HG02571 (cell line): ENCODE results near the gene OGFRL1.
"Not testable (repeated sequence)": the region's sequence is repeated elsewhere in the genome, so short reads cannot be mapped to it uniquely, and the experiment has no call there.

Source experiments
- ATAC-seq: cut with Tn5 transposase; IDR thresholded peaks from one replicate; pipeline ENCODE4 v1.9.1; 2021; ENCODE audit warnings: mild to moderate bottlenecking, moderate library complexity; ENCODE audit not compliant: unreplicated experiment

The OGFRL1 gene

DNA sequence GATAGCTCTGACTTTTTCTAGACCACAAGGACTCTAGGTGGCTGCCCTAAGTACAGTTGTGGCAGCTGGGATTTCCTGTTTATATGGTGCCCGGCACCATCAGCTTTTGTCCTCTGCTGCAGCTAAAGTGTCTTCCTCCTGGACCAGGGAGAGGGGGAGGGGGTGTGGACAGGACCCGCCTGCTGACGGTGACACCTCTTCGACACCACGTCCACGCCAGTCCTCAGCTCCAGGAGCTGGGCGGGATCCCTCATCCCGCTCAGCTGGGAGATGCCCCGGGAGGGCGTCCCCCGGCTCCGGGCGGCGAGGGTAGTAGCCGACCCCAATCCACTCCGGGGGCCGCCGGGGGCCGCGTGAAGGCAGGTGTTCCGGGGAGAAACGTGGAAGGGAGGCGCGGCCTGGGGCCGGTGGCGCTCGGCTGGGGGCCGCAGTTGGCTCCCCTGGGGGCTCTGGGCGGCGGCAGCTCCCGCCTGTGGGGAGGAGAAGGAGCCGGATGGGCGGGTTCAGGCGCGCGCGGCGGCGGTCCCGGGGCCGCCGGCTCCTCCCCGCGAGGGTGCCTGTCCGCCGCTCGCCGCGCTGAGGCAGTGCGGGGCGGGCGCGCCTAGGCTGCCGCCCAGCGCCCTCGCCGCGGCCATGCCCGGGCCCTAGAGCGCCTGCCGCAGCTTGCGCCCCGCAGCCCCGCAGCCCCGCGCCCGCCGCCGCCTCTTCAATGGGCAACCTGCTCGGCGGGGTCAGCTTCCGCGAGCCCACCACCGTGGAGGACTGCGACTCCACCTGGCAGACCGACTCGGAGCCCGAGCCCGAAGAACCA, at the start of gene OGFRL1:
TSS of gene OGFRL1 (plus strand) at position 584 of the 811 bp plus-strand sequence. CDS start at position 710, 126 bp downstream.
- peak; percentile 85 for ATAC-seq

- no peak for ATAC-seq
Observed at GRCh38 chr6:71239694-71240093, 48.9 kb upstream of the OGFRL1 start.

- ATAC-seq: no peak
Observed at GRCh38 chr6:71245265-71246049, 43.2 kb upstream of the OGFRL1 start.

- ATAC-seq: no peak
Observed at GRCh38 chr6:71246596-71246995, 42.0 kb upstream of the OGFRL1 start.

DNA sequence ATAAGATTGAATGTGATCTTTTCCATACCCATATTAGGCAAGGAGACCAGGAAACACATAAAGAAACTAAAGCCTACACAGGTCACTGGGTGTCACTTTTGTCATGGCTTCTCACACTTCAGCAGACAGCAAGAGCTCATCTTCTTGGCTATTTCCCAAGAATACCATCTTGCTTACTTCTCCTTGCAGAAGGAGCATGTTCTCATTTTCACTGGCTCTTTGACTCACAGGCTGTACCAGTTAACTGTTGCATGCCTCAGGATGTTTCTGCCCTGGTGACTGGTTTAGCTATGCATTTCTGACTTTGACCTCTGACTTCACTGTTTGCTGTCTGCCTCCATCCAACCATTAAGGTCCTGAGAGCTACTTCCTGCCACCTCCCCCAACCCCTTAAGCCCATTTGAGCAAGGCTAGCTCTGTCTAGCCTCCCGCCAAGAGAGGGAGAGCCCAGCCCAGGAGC, 40.3 kb upstream of the OGFRL1 start:
- no peak for ATAC-seq

DNA sequence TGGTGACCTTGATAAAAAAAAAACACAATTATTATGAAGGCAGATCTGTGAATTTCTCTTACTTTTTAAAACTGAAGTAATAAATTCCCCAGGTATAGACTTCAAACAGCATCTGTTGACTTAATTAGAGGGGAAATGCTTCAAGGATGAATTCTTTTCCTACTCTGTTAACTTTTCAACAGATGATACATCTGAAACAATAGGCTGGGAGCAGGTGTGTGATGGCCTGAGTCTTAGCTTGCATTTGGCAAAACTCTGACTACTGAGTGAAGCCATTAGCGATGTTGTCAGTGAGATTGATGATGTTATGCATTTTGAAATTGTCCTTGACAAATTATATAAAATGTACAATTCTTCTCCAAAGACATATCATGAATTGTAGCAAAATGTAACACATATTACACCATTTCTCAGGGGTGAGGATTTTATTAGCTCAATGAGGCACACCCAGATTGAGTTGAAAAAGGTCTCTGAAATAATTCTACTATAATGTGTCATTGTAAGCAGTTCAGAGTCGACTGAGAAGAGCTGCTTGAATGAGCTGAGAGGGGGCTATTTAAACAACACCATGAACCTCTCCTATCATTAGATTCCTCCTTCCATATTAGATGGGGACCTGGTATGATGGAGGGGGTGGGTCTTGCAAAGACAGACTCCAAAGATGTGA, 39.6 kb upstream of the OGFRL1 start:
- no peak for ATAC-seq

DNA sequence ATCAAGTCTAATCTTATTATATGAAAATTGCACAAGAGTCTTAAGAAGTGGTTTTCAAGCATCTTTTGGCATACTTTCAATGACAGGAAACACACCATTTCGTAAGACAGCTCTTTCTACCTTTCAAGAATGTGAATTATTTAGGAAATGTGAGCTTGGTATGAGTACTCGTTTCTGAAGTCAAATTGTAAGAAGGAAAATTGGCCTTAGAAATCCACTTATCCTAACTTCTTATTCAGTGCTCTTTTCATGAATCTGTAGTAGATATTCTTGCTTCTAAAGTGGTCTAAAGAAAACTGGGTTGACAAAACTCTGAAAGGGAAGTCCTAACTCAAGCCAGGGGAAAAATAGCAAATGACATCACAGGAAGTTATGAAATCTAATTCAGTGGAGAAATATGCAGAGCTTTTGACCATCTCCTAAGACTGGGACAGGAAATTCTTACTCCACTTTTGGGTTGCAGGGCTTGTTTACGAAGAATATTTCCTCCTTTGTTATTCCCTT, 38.5 kb upstream of the OGFRL1 start:
- ATAC-seq: no peak

DNA sequence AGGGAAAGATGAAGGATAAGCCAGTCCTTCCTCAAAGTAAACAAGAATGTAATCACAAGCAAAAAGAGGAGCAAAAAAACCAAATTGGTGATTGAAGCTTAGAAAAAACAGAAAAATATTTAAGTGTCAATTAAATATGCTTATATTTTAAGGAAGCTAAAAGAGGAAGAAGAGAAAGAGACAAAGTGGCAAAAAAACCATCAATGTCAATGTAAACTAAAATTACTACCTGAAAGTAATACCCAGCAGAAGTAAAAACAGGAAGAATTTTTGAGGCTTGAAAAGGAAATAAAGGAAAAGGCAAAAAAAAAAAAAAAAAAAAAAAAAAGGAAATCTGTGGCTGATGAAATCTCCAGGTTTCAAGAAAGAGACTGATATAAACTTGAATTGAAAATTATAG, 36.2 kb upstream of the OGFRL1 start:
- ATAC-seq: no peak

GRCh38 chr6:71252960-71253359, 35.7 kb upstream of the OGFRL1 start:
- ATAC-seq: no peak

DNA sequence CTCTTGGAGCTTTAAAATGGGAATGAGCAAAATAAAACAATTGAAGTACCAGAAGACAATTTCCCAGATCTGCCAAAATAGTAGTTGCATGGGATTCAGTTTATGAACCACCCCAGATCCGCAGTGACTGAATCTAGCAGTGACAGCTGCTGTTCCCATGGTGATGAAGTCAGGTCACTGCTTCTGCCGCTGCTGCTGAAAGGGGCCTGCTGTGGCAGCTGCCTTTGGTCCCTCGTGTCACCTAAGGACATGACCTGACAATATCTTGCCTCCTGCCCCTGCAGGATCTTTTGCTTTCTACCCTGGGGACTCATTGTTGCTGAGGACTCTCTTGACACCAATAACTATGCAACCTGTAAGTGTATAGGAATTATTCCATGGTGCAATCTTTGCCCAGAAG, 34.3 kb upstream of the OGFRL1 start:
- no peak for ATAC-seq

- no peak for ATAC-seq
Observed at GRCh38 chr6:71258078-71258866, 30.3 kb upstream of the OGFRL1 start.

- no peak for ATAC-seq
Observed at GRCh38 chr6:71259888-71260604, 28.6 kb upstream of the OGFRL1 start.

DNA sequence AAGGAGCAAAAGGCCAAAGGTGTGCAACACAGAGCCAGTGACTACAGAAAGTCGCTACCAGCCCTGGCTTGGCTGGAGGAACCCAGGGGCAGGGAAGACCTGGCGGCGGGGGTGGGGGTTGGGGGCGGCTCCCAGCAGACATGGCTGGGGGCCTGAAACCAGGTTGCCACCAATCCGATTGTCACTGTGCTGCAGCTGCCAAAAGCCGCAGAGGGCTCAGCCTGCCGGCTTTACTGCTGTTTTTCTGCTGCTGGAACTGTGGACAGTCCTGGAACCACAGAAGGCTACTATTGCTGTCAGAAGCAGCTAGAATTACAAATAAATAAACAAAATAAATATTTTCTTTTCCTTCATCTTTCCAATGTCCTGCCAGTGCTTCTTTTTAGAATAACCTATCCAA, 25.7 kb upstream of the OGFRL1 start:
- no peak for ATAC-seq

GRCh38 chr6:71266392-71266791, 22.2 kb upstream of the OGFRL1 start:
- not testable (repeated sequence) for ATAC-seq

- ATAC-seq: peak; percentile 68
Observed at GRCh38 chr6:71268735-71269437, 19.7 kb upstream of the OGFRL1 start.

- no peak for ATAC-seq
Observed at GRCh38 chr6:71277926-71278600, 10.5 kb upstream of the OGFRL1 start.

- ATAC-seq: no peak
Observed at GRCh38 chr6:71279321-71279720, 9.3 kb upstream of the OGFRL1 start.

GRCh38 chr6:71279740-71280139, 8.9 kb upstream of the OGFRL1 start:
- ATAC-seq: no peak

DNA sequence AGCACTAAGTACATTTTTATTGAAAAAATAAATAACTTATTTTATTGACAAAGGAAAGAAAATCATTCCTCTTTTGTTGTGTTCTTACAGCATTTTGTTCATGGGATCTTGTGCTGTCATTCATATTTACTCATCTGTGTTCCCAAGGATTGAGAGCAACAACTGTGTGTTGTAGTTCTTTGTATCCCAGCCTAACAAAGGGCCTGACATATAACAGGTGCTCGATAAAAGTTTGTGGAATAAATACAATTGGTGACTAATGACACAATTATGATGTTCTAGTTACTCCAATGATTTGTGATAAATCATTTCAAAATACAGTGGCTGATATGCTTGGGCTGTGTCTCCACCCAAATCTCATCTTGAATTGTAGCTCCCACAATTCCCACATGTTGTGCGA, 7.9 kb upstream of the OGFRL1 start:
- no peak for ATAC-seq
